ENCODE results near the gene CLPX.

- TF ChIP-seq CTCF (conservative IDR thresholded peaks at IDR 0.05; ENCODE audit: low read length) (no peak), EZH2phosphoT487 (IDR thresholded peaks at IDR 0.05; ENCODE audit: borderline replicate concordance) (no peak)
Observed at GRCh38 chr15:65231306-65231705, 46.2 kb upstream of the CLPX start.
